GM19395 (cell line): Measurements from ENCODE around the gene TTYH2.
"Not testable (repeated sequence)": the region's sequence is repeated elsewhere in the genome, so short reads cannot be mapped to it uniquely, and the experiment has no call there.

ENCODE experiments used
- ATAC-seq: cut with Tn5 transposase; IDR thresholded peaks from one replicate; pipeline ENCODE4 v1.9.1; 2021; ENCODE audit warnings: mild to moderate bottlenecking, moderate library complexity; ENCODE audit not compliant: unreplicated experiment

The TTYH2 gene

GRCh38 chr17:74212913-74213791 lies at the start of gene TTYH2:
Gene TTYH2, plus strand, starts transcription at chr17:74213571. Its CDS starts 17 bp downstream, at chr17:74213588.
- ATAC-seq, result peak; percentile 60

DNA sequence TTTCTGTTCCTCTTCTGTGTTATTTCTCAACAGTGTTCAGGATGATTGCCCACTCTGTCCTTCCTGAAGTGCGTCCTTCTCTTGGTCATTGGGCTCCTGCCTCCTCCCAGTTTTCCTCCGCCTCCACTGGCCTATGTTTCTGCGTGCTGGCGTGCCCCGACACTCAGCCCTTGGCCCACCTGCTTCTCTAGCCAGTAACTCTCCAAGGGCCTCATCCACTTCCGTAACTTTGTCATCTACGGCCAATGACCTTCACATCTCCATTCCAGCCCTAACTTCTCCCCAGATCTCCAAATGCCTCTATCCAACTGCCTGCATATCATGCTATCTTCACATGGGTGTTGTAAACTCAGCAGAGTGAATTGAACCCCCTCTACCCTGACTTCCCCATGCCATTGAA lies 49.5 kb upstream of the TTYH2 start:
- ATAC-seq, result no peak

DNA sequence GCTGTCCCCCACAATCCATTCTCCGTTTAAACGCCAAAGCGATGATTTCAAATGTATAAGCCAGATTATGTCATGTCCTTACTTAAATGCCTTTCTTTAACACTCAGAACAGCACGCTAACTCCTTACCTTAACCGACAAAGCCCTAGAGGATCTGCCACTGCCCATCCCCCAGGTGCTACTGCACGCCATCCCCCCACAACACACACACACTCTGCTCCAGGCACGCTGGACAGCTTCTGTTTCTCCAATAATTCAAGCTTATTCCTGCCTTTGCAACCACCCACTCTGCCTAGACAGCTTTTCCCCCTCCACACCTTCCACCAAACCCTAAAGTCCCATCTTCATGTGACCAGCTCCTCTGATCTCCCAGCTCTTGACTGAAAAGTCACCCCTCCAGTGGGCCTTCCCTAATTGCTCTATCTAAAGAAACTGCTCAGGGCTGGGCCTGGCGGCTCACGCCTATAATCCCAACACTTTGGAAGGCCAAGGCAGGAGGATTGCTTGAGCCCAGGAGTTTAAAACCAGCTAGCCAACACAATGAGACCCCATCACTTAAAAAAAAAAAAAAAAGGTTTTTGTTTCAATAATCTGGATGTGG lies 48.8 kb upstream of the TTYH2 start:
- no peak for ATAC-seq

- ATAC-seq, result no peak
These were observed 47.5 kb upstream of the TTYH2 start for GRCh38 chr17:74165797-74166365.

- no peak for ATAC-seq
These were observed 42.4 kb upstream of the TTYH2 start for GRCh38 chr17:74170924-74171323.

DNA sequence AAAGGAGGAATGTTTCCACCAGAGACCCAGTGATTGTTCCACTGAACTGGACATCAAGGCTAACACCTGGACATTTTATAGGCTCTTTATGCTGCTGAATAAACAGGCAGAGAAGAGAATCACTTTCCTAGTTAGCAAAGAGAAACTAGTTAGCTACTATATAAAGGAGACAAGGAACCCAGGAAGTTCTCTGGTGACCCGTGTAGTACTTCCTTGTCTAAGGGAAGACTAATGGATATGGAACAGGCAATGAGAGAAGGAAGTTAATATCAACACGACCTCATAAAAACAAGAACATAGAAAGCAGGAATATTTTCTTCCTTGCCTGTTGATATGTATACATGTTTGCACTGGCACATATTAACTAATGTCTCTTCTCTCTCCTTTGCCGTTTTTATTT lies 40.7 kb upstream of the TTYH2 start:
- no peak for ATAC-seq

GRCh38 chr17:74176546-74177001 lies 36.8 kb upstream of the TTYH2 start:
- no peak for ATAC-seq

DNA sequence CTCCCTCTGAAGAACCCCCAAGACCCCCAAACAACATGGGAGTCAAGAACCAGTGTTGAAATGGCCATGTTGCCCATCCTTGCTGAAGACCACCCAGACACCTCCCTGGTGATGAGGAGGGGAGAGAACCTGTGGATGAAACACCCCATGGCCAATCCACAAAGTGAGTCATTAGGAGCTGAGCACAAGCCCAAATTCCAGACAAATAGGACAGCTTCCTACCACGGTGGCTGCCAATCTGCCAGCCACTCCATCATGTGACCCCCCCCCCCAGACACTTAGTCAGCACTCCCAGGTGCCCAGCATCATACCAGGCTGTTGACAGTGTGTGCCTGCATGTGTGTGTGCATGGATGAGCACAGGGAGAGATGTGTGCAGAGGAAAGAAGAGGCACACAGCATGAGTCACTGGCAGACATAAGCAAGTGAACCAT lies 36.3 kb upstream of the TTYH2 start:
- no peak for ATAC-seq

GRCh38 chr17:74179576-74179975 lies 33.8 kb upstream of the TTYH2 start:
- ATAC-seq, result no peak

- no peak for ATAC-seq
These were observed 33.0 kb upstream of the TTYH2 start for GRCh38 chr17:74180336-74180735.

DNA sequence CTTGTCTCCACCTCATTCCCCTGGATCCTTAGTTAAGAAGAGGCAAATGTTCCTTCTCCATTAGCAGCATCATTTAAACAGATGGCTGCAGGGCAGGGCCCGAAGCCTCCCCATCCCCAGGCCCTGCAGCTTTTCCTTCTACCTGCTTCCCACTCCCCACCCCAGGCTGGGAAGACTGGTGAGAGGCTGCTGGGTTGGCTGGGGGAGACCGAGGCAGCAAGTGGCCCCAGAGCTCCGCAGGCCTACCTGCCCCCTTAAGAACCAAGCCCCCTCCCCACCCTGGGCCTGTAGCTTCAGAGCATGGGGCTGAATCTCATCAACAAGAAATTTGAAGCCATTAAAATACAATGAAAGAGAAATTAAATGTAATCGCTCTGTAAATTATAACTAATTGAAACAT lies 32.0 kb upstream of the TTYH2 start:
- ATAC-seq, result no peak

DNA sequence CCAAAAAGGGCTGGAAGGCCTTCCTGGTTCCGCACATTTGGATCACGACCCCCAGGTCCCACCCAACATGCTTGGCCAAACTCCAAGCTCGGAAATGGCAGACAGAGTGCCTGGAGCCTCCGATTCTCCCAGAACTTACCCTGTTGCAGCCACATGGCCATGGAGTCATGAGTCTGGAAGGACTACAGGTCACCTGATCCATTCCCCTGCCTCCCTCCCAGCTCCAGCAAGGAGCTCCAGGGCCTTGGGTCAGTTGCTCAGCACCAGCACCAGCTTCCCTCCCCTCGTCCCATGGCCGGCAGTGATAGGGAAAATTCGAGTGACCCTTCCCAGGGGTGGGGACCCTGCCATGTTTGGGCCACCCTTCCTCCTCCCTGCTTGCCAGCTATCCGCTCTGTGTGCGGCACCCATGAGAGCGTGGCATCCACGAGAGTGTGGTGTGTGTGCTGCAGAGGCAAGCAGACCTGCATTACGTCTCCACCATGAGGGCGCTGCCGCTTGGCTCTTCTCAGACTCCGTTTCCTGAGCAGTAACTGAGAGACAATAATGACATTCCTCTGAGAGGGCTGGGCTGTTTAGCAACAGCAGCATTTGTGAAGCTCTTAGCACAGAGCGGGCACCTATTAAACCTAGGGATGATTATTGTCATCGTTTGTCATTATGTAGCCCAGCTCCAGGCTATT lies 31.2 kb upstream of the TTYH2 start:
- no peak for ATAC-seq

GRCh38 chr17:74183411-74183810 lies 30.0 kb upstream of the TTYH2 start:
- no peak for ATAC-seq

DNA sequence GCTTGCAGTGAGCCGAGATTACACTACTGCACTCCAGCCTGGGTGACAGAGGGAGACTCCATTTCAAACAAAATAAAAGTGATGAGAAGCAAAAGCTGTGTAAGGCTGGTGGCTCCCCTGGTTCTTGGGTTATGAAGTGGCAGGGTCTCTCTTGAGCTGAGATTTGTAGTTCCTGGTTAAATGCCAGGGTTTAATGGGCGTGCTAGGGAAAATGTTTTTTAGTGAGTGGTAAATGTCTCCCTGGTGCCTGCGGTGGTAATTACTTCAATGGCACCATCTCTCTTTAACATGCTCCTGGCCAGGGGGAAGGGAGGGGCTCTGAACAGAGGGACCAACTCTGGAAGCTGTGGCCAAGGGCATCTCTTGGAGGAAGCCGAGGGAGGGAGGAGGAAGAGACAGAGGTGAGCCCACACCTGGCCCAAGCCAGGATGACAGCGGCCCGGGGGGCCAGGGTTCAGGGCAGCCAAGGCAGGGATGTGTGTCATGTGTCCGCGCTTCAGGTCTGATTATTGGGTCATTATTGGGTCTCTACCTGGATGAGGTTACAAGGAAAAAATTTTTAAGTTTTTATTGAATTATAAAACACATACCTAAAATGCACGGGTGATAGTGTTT lies 27.7 kb upstream of the TTYH2 start:
- no peak for ATAC-seq

DNA sequence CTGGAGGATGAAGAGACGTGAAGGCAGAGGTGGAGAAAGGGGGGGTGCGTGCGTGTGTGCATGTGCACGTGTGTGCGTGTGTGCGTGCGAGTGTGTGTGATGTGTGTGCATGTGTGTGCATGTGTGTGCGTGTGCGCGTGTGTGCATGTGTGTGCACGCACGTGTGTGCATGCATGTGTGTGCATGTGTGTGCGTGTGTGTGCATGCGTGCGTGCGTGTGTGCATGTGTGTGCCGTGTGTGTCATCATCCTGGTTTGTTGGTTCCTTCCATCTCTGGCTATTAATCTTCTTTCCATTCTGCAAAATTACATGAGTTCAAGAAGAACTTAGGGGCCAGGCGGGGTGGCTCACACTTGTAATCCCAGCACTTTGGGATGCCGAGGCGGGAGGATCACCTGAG lies 26.9 kb upstream of the TTYH2 start:
- ATAC-seq, result no peak

GRCh38 chr17:74187761-74188160 lies 25.6 kb upstream of the TTYH2 start:
- no peak for ATAC-seq

DNA sequence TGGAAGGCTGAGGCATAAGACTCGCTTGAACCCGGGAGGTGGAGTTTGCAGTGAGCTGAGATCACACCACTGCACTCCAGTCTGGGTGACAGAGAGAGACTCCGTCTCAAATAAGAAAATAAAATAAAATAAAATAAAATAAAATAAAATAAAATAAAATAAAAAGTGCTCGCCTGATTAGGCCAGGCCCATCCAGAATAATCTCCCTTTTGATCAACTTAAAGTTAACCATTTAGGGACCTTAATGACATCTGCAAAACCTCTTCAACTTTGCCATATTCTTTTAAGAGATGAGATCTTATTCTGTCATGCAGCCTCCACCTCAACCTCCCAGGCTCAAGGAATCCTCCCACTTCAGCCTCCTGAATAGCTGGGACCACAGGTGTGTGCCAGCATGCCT lies 24.7 kb upstream of the TTYH2 start:
- not testable (repeated sequence) for ATAC-seq

DNA sequence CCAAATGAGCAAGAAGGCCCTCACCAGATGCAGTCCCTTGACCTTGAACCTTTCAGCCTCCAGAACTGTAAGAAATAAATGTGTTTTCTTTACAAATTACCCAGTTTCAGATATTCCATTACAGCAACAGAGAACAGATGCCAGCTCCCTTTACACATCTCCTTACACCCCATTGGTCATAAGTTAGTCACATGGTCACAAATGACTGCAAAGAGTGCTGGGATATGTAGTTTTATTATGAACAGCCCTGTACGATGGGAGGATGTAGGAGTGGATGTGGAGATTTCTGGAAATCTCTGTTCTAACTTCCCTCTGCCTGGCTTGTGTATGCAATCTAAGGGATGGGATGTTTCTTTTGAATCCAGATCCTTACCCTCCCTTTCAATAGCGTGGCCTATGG lies 23.2 kb upstream of the TTYH2 start:
- peak; percentile 76 for ATAC-seq

- ATAC-seq, result no peak
These were observed 22.5 kb upstream of the TTYH2 start for GRCh38 chr17:74190807-74191406.

DNA sequence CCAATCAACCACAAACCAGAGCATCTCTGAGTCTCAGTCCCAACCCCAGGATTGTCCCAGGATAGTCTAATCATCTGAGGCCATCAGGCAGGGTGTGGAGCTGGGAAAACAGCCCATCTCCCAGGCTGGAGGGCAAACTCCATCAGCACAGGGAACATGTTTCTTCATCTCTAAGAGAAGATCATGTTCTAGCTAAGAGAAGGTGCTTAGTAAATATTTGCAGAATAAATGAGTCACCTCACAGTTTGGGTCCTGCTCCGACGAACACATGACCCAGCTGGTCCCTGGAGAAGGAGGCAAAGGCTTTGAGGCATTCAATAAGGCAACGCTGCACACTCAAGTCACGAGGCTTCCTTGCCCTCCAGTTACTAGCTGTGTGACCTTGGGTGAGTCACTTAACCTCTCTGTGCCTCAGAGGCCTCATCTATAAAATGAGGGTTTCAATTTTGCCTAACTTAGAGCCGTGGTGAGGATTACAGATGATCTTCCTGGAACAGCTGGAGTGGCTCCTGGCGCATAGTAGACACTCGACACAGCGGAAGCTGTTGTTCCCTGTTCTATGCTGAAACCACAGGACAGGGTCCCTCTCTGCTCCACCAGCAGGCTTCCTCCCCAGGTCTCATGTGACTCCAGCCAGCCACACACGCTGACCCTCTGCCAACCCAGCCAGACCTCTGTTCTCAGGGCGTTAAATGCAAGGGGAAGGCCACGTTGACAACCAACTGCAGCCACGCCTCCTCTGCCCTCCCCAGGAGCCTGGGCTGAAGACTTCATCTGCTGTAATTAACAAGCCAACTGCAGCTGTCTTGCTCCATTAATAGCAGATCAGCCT lies 20.2 kb upstream of the TTYH2 start:
- ATAC-seq, result no peak
